Common myeloid progenitor, CD34-positive (primary cell): ENCODE results near the gene RNF149.

Source experiments
- CTCF ChIA-PET: fragments of 350-600 bp; sonication (Branson Sonifier 250); formaldehyde crosslinking; loops from one replicate; lab custom pipeline; 2021; ENCODE audit warnings: antibody characterized with exemption; lab: Charles Lee
- POLR2A ChIA-PET: fragments of 350-600 bp; sonication (Branson Sonifier 250); formaldehyde crosslinking; loops from one replicate; lab custom pipeline; 2021; ENCODE audit warnings: antibody characterized with exemption; lab: Charles Lee
- DNase-seq, 3 donors: peaks; one replicate each; pipeline versions ENCODE4 v3.0.0 to v3.0.0-alpha.2; 2013
- H3K27ac ChIP-seq, 2 experiments: 1 replicate in 1 of 2; 2 replicates in 1 of 2; pipeline ENCODE4 v1.7.0; 2013; ENCODE audit warnings: inconsistent platforms in 2 of 2, low read length in 2 of 2, mild to moderate bottlenecking in 2 of 2, low read depth in 1 of 2, moderate library complexity in 1 of 2; ENCODE audit not compliant: severe bottlenecking in 2 of 2, insufficient read depth in 1 of 2, poor library complexity in 1 of 2
- H3K27me3 ChIP-seq, 5 experiments: replicated peaks in 2 of 5; 1 replicate in 3 of 5; 2 replicates in 2 of 5; pipeline versions ENCODE4 v1.6.1 to v1.7.0; 2013; ENCODE audit warnings: low read length in 4 of 5, mild to moderate bottlenecking in 2 of 5, moderate library complexity in 2 of 5, inconsistent platforms in 1 of 5; ENCODE audit not compliant: insufficient read depth in 5 of 5, control insufficient read depth in 4 of 5
- H3K36me3 ChIP-seq, 4 experiments: 1 replicate in 2 of 4; 2 replicates in 2 of 4; pipeline versions ENCODE4 v1.6.1 to v1.7.0; 2013; ENCODE audit warnings: low read length in 3 of 4, control low read depth in 1 of 4, mild to moderate bottlenecking in 1 of 4; ENCODE audit not compliant: control insufficient read depth in 4 of 4, insufficient read depth in 4 of 4
- H3K4me1 ChIP-seq, 4 experiments: 1 replicate in 3 of 4; 2 replicates in 1 of 4; pipeline versions ENCODE4 v1.6.1 to v1.7.1; 2013; ENCODE audit warnings: low read length in 3 of 4, mild to moderate bottlenecking in 3 of 4, control low read depth in 1 of 4, inconsistent platforms in 1 of 4, moderate library complexity in 1 of 4; ENCODE audit not compliant: control insufficient read depth in 4 of 4, insufficient read depth in 4 of 4; ENCODE audit errors: control extremely low read depth in 1 of 4
- H3K4me3 ChIP-seq, 7 experiments: 1 replicate in 4 of 7; 2 replicates in 3 of 7; pipeline versions ENCODE4 v1.5.1 to v1.7.0; 2013; ENCODE audit warnings: mild to moderate bottlenecking in 7 of 7, low read length in 6 of 7, moderate library complexity in 6 of 7, inconsistent platforms in 2 of 7, low read depth in 2 of 7, control low read depth in 1 of 7; ENCODE audit not compliant: insufficient read depth in 4 of 7, control insufficient read depth in 1 of 7; ENCODE audit errors: extremely low read depth in 1 of 7
- H3K9me3 ChIP-seq, 5 experiments: 1 replicate in 4 of 5; 2 replicates in 1 of 5; pipeline versions ENCODE4 v1.6.1 to v1.7.1; 2013; ENCODE audit warnings: low read length in 4 of 5, mild to moderate bottlenecking in 2 of 5, inconsistent platforms in 1 of 5, low read depth in 1 of 5, moderate library complexity in 1 of 5; ENCODE audit not compliant: control insufficient read depth in 4 of 5, insufficient read depth in 2 of 5; ENCODE audit errors: control extremely low read depth in 1 of 5
- WGBS: methylation state at CpG from one replicate; pipeline ENCODE4 v1.1.5; 2013; ENCODE audit not compliant: insufficient coverage; 5-methylcytosine and 5-hydroxymethylcytosine counted together

RNF149 gene

GRCh38 chr2:101264360-101264939, 44.1 kb downstream of the RNF149 start:
- no peak for DNase-seq
- Histone ChIP-seq H3K27ac (no peak overlapping the region), H3K9me3 (no peaks in the 10 kb centered on the region), H3K4me3 (no peak overlapping the region), H3K4me1 (peaks cover 0 to 10% (median 3%) of the 10 kb centered on the region in 4 experiments), H3K36me3 (peaks cover 5 to 77% (median 48%) of the 10 kb centered on the region in 4 experiments), H3K27me3 (no peaks in the 10 kb centered on the region)
- ChIA-PET CTCF (no interaction called here), POLR2A (no interaction called here)
- WGBS: 91% methylated on average over 10 of the region's 13 CpGs

GRCh38 chr2:101263377-101263800, 45.1 kb downstream of the RNF149 start:
- POLR2A ChIA-PET: no interaction called here
- H3K4me1 ChIP-seq: peaks cover 0 to 10% (median 3%) of the 10 kb centered on the region in 4 experiments
- no peak overlapping the region for H3K27ac ChIP-seq
- H3K27me3 ChIP-seq: no peaks in the 10 kb centered on the region
- no peaks in the 10 kb centered on the region for H3K9me3 ChIP-seq
- no CpG with 5 or more reads among the region's 1 CpG for WGBS
- H3K36me3 ChIP-seq: peaks cover 5 to 79% (median 51%) of the 10 kb centered on the region in 4 experiments
- DNase-seq: no peak
- H3K4me3 ChIP-seq: no peak overlapping the region
- CTCF ChIA-PET: interaction anchor here (1.2 kb wide), 1 partner anchor 122 kb away, joined by 3 read pairs; no protein-coding TSS in a partner anchor

GRCh38 chr2:101262142-101262541, 46.4 kb downstream of the RNF149 start:
- no peak overlapping the region for H3K4me3 ChIP-seq
- no peak for DNase-seq
- peaks cover 5 to 75% (median 48%) of the 10 kb centered on the region in 4 experiments for H3K36me3 ChIP-seq
- POLR2A ChIA-PET: interaction anchor here (0.6 to 0.7 kb wide), 2 partner anchors 9 to 112 kb away, joined by 3 to 6 read pairs; no protein-coding TSS in a partner anchor
- H3K27me3 ChIP-seq: no peaks in the 10 kb centered on the region
- H3K9me3 ChIP-seq: no peaks in the 10 kb centered on the region
- no peaks in the 10 kb centered on the region for H3K4me1 ChIP-seq
- CTCF ChIA-PET: interaction anchor here (0.7 to 1.0 kb wide), 2 partner anchors 12 to 47 kb away, joined by 3 read pairs; partner anchors contain the start of gene RNF149
- 93% methylated on average over 3 of the region's 4 CpGs for WGBS
- no peak overlapping the region for H3K27ac ChIP-seq

- Histone ChIP-seq H3K27me3 (no peaks in the 10 kb centered on the region), H3K4me3 (no peak overlapping the region), H3K9me3 (no peaks in the 10 kb centered on the region), H3K27ac (no peak overlapping the region), H3K36me3 (peaks cover 13 to 48% (median 29%) of the 10 kb centered on the region in 4 experiments), H3K4me1 (peaks cover 6 to 19% (median 10%) of the 10 kb centered on the region in 4 experiments)
- CTCF ChIA-PET: interaction anchor here (1.0 to 1.2 kb wide), 3 partner anchors 14 to 246 kb away, joined by 3 to 4 read pairs (median 3); no protein-coding TSS in a partner anchor
- POLR2A ChIA-PET: no interaction called here
- DNase-seq: no peak
- WGBS: 98% methylated on average over 8 of the region's 8 CpGs
Measured at GRCh38 chr2:101258804-101259203, 49.7 kb downstream of the RNF149 start.

- no peak overlapping the region for H3K27ac ChIP-seq
- no peak for DNase-seq
- H3K4me1 ChIP-seq: peaks cover 14 to 32% (median 19%) of the 10 kb centered on the region in 4 experiments
- H3K4me3 ChIP-seq: no peak overlapping the region
- H3K27me3 ChIP-seq: no peaks in the 10 kb centered on the region
- H3K36me3 ChIP-seq: peaks cover 7 to 29% (median 21%) of the 10 kb centered on the region in 4 experiments
- H3K9me3 ChIP-seq: no peaks in the 10 kb centered on the region
- CTCF ChIA-PET: interaction anchor here (0.8 to 1.4 kb wide), 3 partner anchors 38 to 87 kb away, joined by 3 to 4 read pairs (median 3); no protein-coding TSS in a partner anchor
- POLR2A ChIA-PET: interaction anchor here (0.6 kb wide), 1 partner anchor 131 kb away, joined by 3 read pairs; the partner anchor contains the start of gene CREG2
- WGBS: 100% methylated on average over 1 of the region's 2 CpGs
Measured at GRCh38 chr2:101256316-101256715, 52.2 kb downstream of the RNF149 start.

- WGBS: 100% methylated on average over 3 of the region's 3 CpGs
- Histone ChIP-seq H3K27me3 (no peaks in the 10 kb centered on the region), H3K36me3 (peaks cover 7 to 23% (median 15%) of the 10 kb centered on the region in 4 experiments), H3K4me1 (peaks cover 14 to 32% (median 19%) of the 10 kb centered on the region in 4 experiments), H3K4me3 (no peak overlapping the region), H3K27ac (no peak overlapping the region), H3K9me3 (no peaks in the 10 kb centered on the region)
- POLR2A ChIA-PET: no interaction called here
- DNase-seq: no peak
- CTCF ChIA-PET: interaction anchor here (1.5 kb wide), 1 partner anchor 11 kb away, joined by 3 read pairs; no protein-coding TSS in a partner anchor
Measured at GRCh38 chr2:101255501-101255900, 53.0 kb downstream of the RNF149 start.
